Ascending aorta (tissue), 2 donors: ENCODE data around the gene CHIC2. TPM values are rescaled to one million over a fixed set of nuclear protein-coding genes. Genes with fewer than 3 reads are reported as not detected.
"Not testable (repeated sequence)": the region's sequence is repeated elsewhere in the genome, so short reads cannot be mapped to it uniquely, and the experiment has no call there.

Experiments used
- DNase-seq, 2 donors: peaks; one replicate each; pipeline ENCODE4 v3.0.0-alpha.2; 2019; ENCODE audit warnings: low spot score in 2 of 2
- H3K27ac ChIP-seq, 2 donors: fragments of 200-600 bp; sonication (generic); one replicate each; pipeline ENCODE4 v1.5.1; 2016 to 2017; ENCODE audit warnings: mild to moderate bottlenecking in 1 of 2
- H3K27me3 ChIP-seq: fragments of 200-600 bp; sonication (generic); one replicate; pipeline ENCODE4 v1.5.1; 2017
- H3K36me3 ChIP-seq, 2 donors: fragments of 200-600 bp; sonication (generic); one replicate each; pipeline ENCODE4 v1.5.1; 2016
- H3K4me1 ChIP-seq, 2 donors: fragments of 200-600 bp; sonication (generic); one replicate each; pipeline ENCODE4 v1.5.1; 2016 to 2017; ENCODE audit warnings: mild to moderate bottlenecking in 1 of 2
- H3K4me3 ChIP-seq, 2 donors: fragments of 200-600 bp; sonication (generic); one replicate each; pipeline ENCODE4 v1.5.1; 2016 to 2017; ENCODE audit warnings: mild to moderate bottlenecking in 1 of 2
- H3K9me3 ChIP-seq, 2 donors: fragments of 200-600 bp; sonication (generic); one replicate each; pipeline ENCODE4 v1.5.1; 2016
- CTCF ChIP-seq, 3 experiments: fragments of 200-600 bp in 2 of 3; fragments of 450-650 bp in 1 of 3; sonication (generic) in 2 of 3; IDR thresholded peaks; one replicate each; pipeline ENCODE4 v1.5.1; 2016 to 2019; ENCODE audit warnings: antibody characterized with exemption in 3 of 3, mild to moderate bottlenecking in 1 of 3, moderate library complexity in 1 of 3
- intact Hi-C: fragments of 100-400 bp; cut with DNase I; formaldehyde crosslinking; loops from one replicate; pipeline ENCODE4 v1.15.1; 2023
- total RNA-seq: library from RNA; depleted of rRNA; stranded (reverse); fragments of >200 nt; gene quantifications from one replicate; pipeline ENCODE4 v1.1.0, GENCODE V29; 2016

Gene CHIC2
- total RNA-seq, 1 donor from 2014 or later = 34.1 TPM

DNA sequence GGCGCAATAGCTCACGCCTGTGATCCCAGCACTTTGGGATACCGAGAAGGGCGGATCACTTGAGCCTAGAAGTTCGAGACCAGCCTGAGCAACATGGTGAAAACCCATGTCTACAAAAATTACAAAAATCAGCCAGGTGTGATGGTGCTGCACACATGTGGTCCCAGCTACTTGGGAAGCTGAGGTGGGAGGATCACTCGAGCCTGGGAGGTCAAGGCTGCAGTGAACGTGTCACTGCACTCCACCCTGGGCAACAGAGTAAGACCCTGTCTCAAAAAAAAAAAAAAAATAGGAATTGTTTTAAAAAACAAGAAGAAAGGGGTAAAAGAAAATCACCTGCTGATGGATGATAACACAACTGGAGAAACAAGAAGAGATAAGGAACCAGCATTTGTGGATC, 38.8 kb downstream of the CHIC2 start:
- H3K4me3 ChIP-seq = no peak overlapping the region
- no peak for TF ChIP-seq CTCF (IDR thresholded peaks at IDR 0.05)
- H3K27ac ChIP-seq = no peak overlapping the region
- H3K27me3 ChIP-seq = no peaks in the 10 kb centered on the region
- no peak for DNase-seq
- no peaks in the 10 kb centered on the region for H3K9me3 ChIP-seq
- intact Hi-C loops = no loop called here
- H3K4me1 ChIP-seq = no peaks in the 10 kb centered on the region
- H3K36me3 ChIP-seq = no peaks in the 10 kb centered on the region

DNA sequence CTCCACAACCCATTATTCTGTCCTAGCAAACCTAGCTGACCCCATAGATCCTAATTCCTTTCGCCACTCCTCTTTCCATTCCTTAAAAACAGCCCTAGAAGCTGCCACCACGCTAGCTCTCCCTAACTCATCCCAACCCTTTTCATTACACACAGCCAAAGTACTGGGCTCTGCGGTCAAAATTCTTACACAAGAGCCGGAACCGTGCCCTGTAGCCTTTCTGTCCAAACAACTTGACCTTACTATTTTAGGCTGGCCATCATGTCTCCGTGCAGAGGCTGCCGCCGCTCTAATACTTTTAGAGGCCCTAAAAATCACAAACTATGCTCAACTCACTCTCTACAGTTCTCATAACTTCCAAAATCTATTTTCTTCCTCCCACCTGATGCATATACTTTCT, 41.4 kb downstream of the CHIC2 start:
- H3K9me3 ChIP-seq, H3K4me3 ChIP-seq, H3K27me3 ChIP-seq: not testable (repeated sequence)

GRCh38 chr4:54017974-54018373, 46.4 kb downstream of the CHIC2 start:
- Histone ChIP-seq H3K4me3 (no peak overlapping the region), H3K9me3 (no peaks in the 10 kb centered on the region), H3K36me3 (no peaks in the 10 kb centered on the region), H3K4me1 (no peaks in the 10 kb centered on the region), H3K27ac (no peak overlapping the region), H3K27me3 (no peaks in the 10 kb centered on the region)
- no peak for DNase-seq
- intact Hi-C loops = no loop called here
- no peak for TF ChIP-seq CTCF (IDR thresholded peaks at IDR 0.05)

More for the DNA sequence above, 41.4 kb downstream of the CHIC2 start:
- H3K27ac ChIP-seq, intact Hi-C loops, H3K4me1 ChIP-seq, H3K36me3 ChIP-seq, DNase-seq: not testable (repeated sequence)

DNA sequence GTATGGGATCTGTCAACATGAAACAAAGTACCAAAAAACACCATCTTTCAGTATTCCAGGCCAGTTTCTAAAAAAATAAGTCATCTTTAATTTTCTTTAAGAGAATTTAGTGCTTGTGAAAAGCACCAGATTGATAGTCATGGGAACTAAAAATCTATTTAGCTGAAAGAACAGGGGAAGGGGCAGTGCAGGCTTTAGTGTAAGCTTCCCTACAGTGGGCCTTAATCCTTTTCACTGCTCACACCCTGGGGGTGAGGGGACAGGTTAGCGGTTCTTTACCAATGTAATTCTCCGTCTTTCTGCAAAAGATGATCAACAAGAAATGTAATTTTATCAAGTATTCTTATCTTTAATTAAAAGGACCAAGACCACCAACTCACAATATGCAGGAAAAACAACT, 47.1 kb downstream of the CHIC2 start:
- Histone ChIP-seq H3K4me1 (no peaks in the 10 kb centered on the region), H3K9me3 (no peaks in the 10 kb centered on the region), H3K4me3 (no peak overlapping the region), H3K36me3 (no peaks in the 10 kb centered on the region), H3K27me3 (no peaks in the 10 kb centered on the region), H3K27ac (no peak overlapping the region)
- intact Hi-C loops = no loop called here
- no peak for DNase-seq
- no peak for TF ChIP-seq CTCF (IDR thresholded peaks at IDR 0.05)

GRCh38 chr4:54016504-54016903, 47.9 kb downstream of the CHIC2 start:
- Histone ChIP-seq H3K27ac (no peak overlapping the region), H3K27me3 (no peaks in the 10 kb centered on the region), H3K4me3 (no peak overlapping the region), H3K9me3 (no peaks in the 10 kb centered on the region), H3K4me1 (no peaks in the 10 kb centered on the region), H3K36me3 (no peaks in the 10 kb centered on the region)
- intact Hi-C loops = no loop called here
- no peak for TF ChIP-seq CTCF (IDR thresholded peaks at IDR 0.05)
- DNase-seq = no peak

DNA sequence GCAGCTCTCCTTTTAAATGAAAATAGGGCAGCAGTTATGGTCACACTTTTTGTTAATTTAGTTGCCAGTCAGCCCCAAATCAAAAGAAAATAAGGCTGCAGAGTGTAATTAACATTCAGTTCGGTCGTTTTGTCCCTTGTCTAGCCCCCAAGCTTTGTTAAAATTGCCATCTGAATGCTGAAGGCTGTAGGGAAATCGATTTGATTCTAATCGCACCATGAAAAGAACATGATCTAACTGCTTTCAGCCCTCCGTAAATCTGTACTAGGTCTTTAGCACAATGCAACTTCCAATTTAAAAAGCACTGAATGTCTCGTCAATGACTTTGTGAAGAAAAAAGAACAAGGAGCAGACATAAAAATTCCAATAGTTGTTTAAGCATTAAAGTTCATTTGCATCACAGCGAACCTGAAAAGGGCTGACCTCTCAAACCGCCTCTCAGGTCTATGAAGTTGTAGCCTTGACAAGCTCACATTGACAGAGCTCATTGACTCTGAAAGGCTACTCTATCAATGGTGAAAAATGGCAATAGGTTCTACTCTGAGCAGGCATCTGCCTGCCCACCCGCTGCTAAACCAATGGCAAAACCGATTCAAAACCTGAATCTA, 48.9 kb downstream of the CHIC2 start:
- H3K27ac ChIP-seq = no peak overlapping the region
- H3K4me1 ChIP-seq = no peaks in the 10 kb centered on the region
- H3K36me3 ChIP-seq = no peaks in the 10 kb centered on the region
- no peak for TF ChIP-seq CTCF (IDR thresholded peaks at IDR 0.05)
- H3K4me3 ChIP-seq = no peak overlapping the region
- intact Hi-C loops = no loop called here
- no peaks in the 10 kb centered on the region for H3K27me3 ChIP-seq
- DNase-seq = no peak
- H3K9me3 ChIP-seq = no peaks in the 10 kb centered on the region
